Osteoblast (primary cell): ENCODE measurements around the gene TEX2. TPM values are rescaled to one million over a fixed set of nuclear protein-coding genes. Genes with fewer than 3 reads are reported as not detected.

Source experiments
- DNase-seq: peaks from one replicate; pipeline ENCODE4 v3.0.0; 2011; ENCODE audit warnings: low spot score, mixed read lengths; ENCODE audit not compliant: insufficient read length; ENCODE audit errors: missing footprints
- H2AFZ ChIP-seq: 2 replicates; pipeline ENCODE4 v1.6.0; 2011; ENCODE audit warnings: mild to moderate bottlenecking, low read length
- H3K27ac ChIP-seq: 2 replicates; pipeline ENCODE4 v1.5.1; 2011; ENCODE audit warnings: mild to moderate bottlenecking, low read depth, low read length, moderate library complexity
- H3K27me3 ChIP-seq: 2 replicates; pipeline ENCODE4 v1.6.0; 2012; ENCODE audit warnings: mild to moderate bottlenecking, control low read depth, inconsistent platforms, low read length, moderate library complexity; ENCODE audit not compliant: insufficient read depth
- H3K36me3 ChIP-seq: 2 replicates; pipeline ENCODE4 v1.5.1; 2011; ENCODE audit warnings: mild to moderate bottlenecking, low read length, control low read depth, moderate library complexity; ENCODE audit not compliant: insufficient read depth
- H3K4me1 ChIP-seq: 2 replicates; pipeline ENCODE4 v1.5.1; 2011; ENCODE audit warnings: mild to moderate bottlenecking, low read length, control low read depth, moderate library complexity; ENCODE audit not compliant: insufficient read depth
- H3K4me2 ChIP-seq: 2 replicates; pipeline ENCODE4 v1.6.0; 2011; ENCODE audit warnings: mild to moderate bottlenecking, low read length; ENCODE audit not compliant: insufficient read depth
- H3K4me3 ChIP-seq: fragments of 200-600 bp; sonication (generic); 3 replicates; pipeline ENCODE4 v1.5.1; 2012; ENCODE audit warnings: mild to moderate bottlenecking, low read length, inconsistent platforms; ENCODE audit not compliant: insufficient read depth
- H3K79me2 ChIP-seq: 2 replicates; pipeline ENCODE4 v1.6.0; 2012; ENCODE audit warnings: mild to moderate bottlenecking, low read length, control low read depth, inconsistent platforms; ENCODE audit not compliant: insufficient read depth
- H3K9me3 ChIP-seq: 2 replicates; pipeline ENCODE4 v1.5.1; 2011; ENCODE audit warnings: low read depth, low read length, control low read depth
- H4K20me1 ChIP-seq: 2 replicates; pipeline ENCODE4 v1.6.0; 2012; ENCODE audit warnings: mild to moderate bottlenecking, low read length, control low read depth; ENCODE audit not compliant: insufficient read depth
- CTCF ChIP-seq: IDR thresholded peaks from 2 replicates; pipeline ENCODE4 v1.5.1; 2011; ENCODE audit warnings: mild to moderate bottlenecking, low read depth, low read length, moderate library complexity; ENCODE audit errors: extremely low read depth
- total RNA-seq: library from RNA; depleted of rRNA; stranded (reverse); fragments of >200 nt; gene quantifications from 2 replicates; pipeline ENCODE4 v1.2.3, GENCODE V29; 2012

The TEX2 gene
- total RNA-seq, 1 donor, result 17.7 TPM

DNA sequence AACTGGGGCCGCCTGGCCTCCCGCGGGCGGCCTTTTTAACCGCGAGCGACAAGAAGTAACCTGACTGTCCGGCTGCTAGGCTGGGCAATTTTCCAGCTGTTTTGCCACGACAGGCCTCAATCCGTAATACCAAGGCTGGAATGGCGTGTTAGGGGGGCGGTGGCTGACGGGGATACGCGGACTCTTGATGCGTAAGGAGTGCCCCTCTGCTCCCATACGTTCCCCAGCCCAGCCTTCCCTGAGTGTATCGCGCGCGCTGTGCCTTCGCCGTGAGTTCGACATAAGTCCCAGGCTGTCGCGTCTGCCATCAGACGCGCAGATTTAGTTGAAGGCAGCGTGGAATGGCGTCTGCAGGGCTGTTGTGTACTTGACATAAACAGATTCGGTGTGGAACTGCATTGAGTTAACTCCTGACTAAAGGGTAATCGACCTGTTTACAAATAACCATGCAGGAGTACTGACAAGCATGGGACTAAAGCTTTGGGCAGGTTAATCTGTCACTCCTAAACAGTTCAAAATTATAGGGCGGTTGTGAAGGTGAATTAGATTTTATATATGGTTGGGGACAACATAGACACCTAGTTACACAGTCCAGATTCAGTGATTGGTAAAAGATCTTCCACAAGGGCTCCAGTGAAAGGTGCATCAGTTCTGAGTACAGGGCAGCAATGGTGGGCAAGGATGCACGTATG is 116.5 kb downstream of the TEX2 start:
- DNase-seq, result peak; percentile 75

GRCh38 chr17:64145751-64146417 is 117.2 kb downstream of the TEX2 start:
- peaks cover 3% of the 10 kb centered on the region for H4K20me1 ChIP-seq
- H2AFZ ChIP-seq, result peak overlapping the region; percentile 77
- peak overlapping the region; percentile 81 for H3K4me2 ChIP-seq
- peaks cover 12% of the 10 kb centered on the region for H3K4me1 ChIP-seq
- H3K9me3 ChIP-seq, result no peaks in the 10 kb centered on the region
- peaks cover 5% of the 10 kb centered on the region for H3K36me3 ChIP-seq
- H3K79me2 ChIP-seq, result peaks cover 8% of the 10 kb centered on the region
- TF ChIP-seq CTCF, result no peak
- no peaks in the 10 kb centered on the region for H3K27me3 ChIP-seq
- H3K27ac ChIP-seq, result peak overlapping the region; percentile 90
- peak overlapping the region; percentile 92 for H3K4me3 ChIP-seq
- peak; percentile 96 for DNase-seq

More for the DNA sequence above, 116.5 kb downstream of the TEX2 start:
- H3K9me3 ChIP-seq, result no peaks in the 10 kb centered on the region
- H3K4me2 ChIP-seq, result peak overlapping the region; percentile 81
- peak overlapping the region; percentile 92 for H3K4me3 ChIP-seq
- peaks cover 8% of the 10 kb centered on the region for H3K79me2 ChIP-seq
- no peak for TF ChIP-seq CTCF
- H4K20me1 ChIP-seq, result peaks cover 3% of the 10 kb centered on the region
- H3K27ac ChIP-seq, result peak overlapping the region; percentile 90
- H3K27me3 ChIP-seq, result no peaks in the 10 kb centered on the region
- H2AFZ ChIP-seq, result peak overlapping the region; percentile 2
- peaks cover 12% of the 10 kb centered on the region for H3K4me1 ChIP-seq
- peaks cover 11% of the 10 kb centered on the region for H3K36me3 ChIP-seq

- Histone ChIP-seq H3K9me3 (no peaks in the 10 kb centered on the region), H3K4me1 (peaks cover 12% of the 10 kb centered on the region), H3K27me3 (no peaks in the 10 kb centered on the region), H4K20me1 (peaks cover 3% of the 10 kb centered on the region), H3K27ac (peak overlapping the region; percentile 90), H3K79me2 (peaks cover 8% of the 10 kb centered on the region), H3K4me2 (peak overlapping the region; percentile 81), H3K4me3 (peak overlapping the region; percentile 92), H3K36me3 (peaks cover under 1% of the 10 kb centered on the region), H2AFZ (peak overlapping the region; percentile 81)
- TF ChIP-seq CTCF, result peak; percentile 13
- no peak for DNase-seq
Measured at GRCh38 chr17:64145375-64145750, 117.7 kb downstream of the TEX2 start.

GRCh38 chr17:64139542-64139941 is 123.5 kb downstream of the TEX2 start:
- Histone ChIP-seq H3K9me3 (no peaks in the 10 kb centered on the region), H4K20me1 (no peaks in the 10 kb centered on the region), H2AFZ (no peak overlapping the region), H3K4me1 (no peaks in the 10 kb centered on the region), H3K4me3 (no peak overlapping the region), H3K27ac (no peak overlapping the region), H3K27me3 (no peaks in the 10 kb centered on the region), H3K79me2 (no peaks in the 10 kb centered on the region), H3K4me2 (no peak overlapping the region), H3K36me3 (no peaks in the 10 kb centered on the region)
- peak; percentile 46 for DNase-seq
- TF ChIP-seq CTCF, result no peak
